Ectodermal cell (in vitro differentiated cells): Measurements from ENCODE around the gene PIK3R3.

ENCODE experiments used
- H3K27ac ChIP-seq: 2 replicates; pipeline ENCODE4 v1.7.0; 2013; ENCODE audit warnings: mild to moderate bottlenecking, low read depth, low read length; ENCODE audit not compliant: insufficient read depth, poor library complexity, severe bottlenecking
- H3K27me3 ChIP-seq: 2 replicates; pipeline ENCODE4 v1.7.0; 2013; ENCODE audit warnings: mild to moderate bottlenecking, low read length; ENCODE audit not compliant: insufficient read depth, control insufficient read depth, poor library complexity, severe bottlenecking
- H3K36me3 ChIP-seq: one replicate; pipeline ENCODE4 v1.7.0; 2013; ENCODE audit warnings: low read length; ENCODE audit not compliant: control insufficient read depth, insufficient read depth
- H3K4me1 ChIP-seq: one replicate; pipeline ENCODE4 v1.7.0; 2013; ENCODE audit warnings: low read length; ENCODE audit not compliant: control insufficient read depth, insufficient read depth
- H3K4me3 ChIP-seq: 2 replicates; pipeline ENCODE4 v1.7.0; 2013; ENCODE audit warnings: low read depth, low read length, control low read depth; ENCODE audit not compliant: insufficient read depth
- H3K9me3 ChIP-seq: 2 replicates; pipeline ENCODE4 v1.7.0; 2013; ENCODE audit warnings: mild to moderate bottlenecking, low read length, moderate library complexity; ENCODE audit not compliant: control insufficient read depth
- WGBS, 2 experiments: methylation state at CpG; one replicate each; pipeline ENCODE4 v1.1.7; 2013; ENCODE audit warnings: missing lambda C conversion rate in 2 of 2; 5-methylcytosine and 5-hydroxymethylcytosine counted together

Gene PIK3R3

DNA sequence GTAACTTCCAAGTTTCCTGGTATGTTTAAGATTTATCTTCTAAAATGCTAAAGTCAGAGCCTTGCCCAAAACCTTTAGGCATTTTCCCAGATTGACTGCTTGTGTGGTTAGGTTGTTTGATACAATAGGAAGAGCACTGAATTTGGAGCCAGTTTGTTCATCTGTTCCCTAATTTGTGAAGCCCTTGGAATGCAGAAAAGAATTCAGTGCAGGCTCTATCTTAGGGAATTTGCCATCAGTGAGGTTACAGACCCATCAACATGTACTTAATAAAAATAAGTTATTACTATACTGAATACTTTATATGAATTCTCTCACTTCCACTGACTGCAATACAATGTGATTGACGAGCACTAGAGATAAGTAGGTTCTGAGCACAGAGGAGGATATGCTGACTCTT, 120.2 kb downstream of the PIK3R3 start:
- Histone ChIP-seq H3K4me3 (no peak overlapping the region), H3K4me1 (no peaks in the 10 kb centered on the region), H3K27ac (no peak overlapping the region), H3K9me3 (no peaks in the 10 kb centered on the region), H3K27me3 (no peaks in the 10 kb centered on the region), H3K36me3 (no peaks in the 10 kb centered on the region)
- 86 to 100% methylated on average over 1 of the region's 1 CpG for WGBS, 2 experiments

DNA sequence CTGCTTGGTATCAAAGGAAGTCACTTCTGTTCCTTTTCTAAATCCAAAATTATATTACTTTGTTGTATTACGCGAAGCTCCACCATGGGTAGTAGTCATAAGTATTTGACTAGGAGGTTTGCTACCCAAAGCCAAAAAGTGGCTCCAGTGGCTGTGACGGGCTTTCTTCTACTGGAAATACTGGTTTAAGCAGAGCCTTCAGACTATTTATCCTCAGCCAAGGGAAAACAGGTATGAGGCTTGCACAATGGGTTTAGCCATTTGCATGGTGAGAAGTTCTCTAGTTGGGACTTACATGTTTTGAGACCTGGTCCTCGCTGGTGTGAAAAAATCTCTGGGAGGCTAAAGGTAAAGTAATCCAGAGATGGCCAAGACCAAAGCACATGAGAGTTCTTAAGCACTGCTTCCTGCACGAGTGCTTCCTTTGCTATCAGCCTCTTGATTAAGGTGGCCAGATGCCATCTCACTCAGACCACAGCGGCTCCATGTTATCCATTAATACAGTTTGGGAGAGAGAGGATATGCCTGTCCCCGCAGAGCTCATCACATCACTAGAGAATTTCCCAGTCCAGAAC, 121.2 kb downstream of the PIK3R3 start:
- 94 to 95% methylated on average over 6 to 7 of the region's 7 CpGs for WGBS, 2 experiments
- H3K4me1 ChIP-seq, result no peaks in the 10 kb centered on the region
- no peak overlapping the region for H3K27ac ChIP-seq
- no peaks in the 10 kb centered on the region for H3K9me3 ChIP-seq
- H3K36me3 ChIP-seq, result no peaks in the 10 kb centered on the region
- H3K4me3 ChIP-seq, result no peak overlapping the region
- no peaks in the 10 kb centered on the region for H3K27me3 ChIP-seq

DNA sequence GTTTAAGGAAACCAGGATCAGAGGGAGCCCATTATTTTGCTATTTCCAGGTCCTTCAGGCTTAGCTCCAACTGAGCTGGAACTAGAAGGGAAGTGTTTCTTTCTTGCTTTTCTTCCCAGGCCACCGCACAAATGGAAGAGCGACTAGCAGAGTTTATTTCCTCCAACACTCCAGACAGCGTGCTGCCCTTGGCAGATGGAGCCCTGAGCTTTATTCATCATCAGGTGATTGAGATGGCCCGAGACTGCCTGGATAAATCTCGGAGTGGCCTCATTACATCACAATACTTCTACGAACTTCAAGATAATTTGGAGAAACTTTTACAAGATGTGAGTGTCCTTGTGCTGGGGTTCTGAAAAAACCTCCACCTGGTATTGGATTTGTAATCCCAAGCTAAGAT, 121.8 kb downstream of the PIK3R3 start:
- WGBS, 2 experiments, result 97 to 100% methylated on average over 6 of the region's 6 CpGs
- H3K36me3 ChIP-seq, result no peaks in the 10 kb centered on the region
- no peak overlapping the region for H3K4me3 ChIP-seq
- H3K9me3 ChIP-seq, result no peaks in the 10 kb centered on the region
- no peaks in the 10 kb centered on the region for H3K4me1 ChIP-seq
- no peak overlapping the region for H3K27ac ChIP-seq
- no peaks in the 10 kb centered on the region for H3K27me3 ChIP-seq

DNA sequence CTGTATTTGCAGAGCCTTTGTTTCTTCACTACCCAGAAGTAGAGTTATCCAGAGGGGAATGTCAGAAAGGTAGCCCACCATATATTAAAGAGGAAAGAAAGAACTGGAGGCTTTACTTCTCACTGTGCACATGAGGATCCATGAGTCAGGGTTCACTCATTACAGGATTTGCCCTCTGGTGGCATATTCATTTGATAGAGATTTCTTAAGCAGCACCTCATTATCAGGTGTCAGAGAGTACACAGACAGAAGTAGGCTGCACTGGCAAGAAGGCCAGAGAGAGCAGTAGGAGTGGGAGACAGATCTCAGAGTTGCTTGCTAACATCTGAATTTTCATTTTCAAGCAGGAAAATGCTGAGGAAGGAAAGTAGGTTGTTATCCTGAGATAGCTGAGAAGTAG, 123.8 kb downstream of the PIK3R3 start:
- Histone ChIP-seq H3K36me3 (no peaks in the 10 kb centered on the region), H3K27me3 (no peaks in the 10 kb centered on the region), H3K9me3 (no peaks in the 10 kb centered on the region), H3K4me1 (no peaks in the 10 kb centered on the region), H3K27ac (no peak overlapping the region), H3K4me3 (no peak overlapping the region)

DNA sequence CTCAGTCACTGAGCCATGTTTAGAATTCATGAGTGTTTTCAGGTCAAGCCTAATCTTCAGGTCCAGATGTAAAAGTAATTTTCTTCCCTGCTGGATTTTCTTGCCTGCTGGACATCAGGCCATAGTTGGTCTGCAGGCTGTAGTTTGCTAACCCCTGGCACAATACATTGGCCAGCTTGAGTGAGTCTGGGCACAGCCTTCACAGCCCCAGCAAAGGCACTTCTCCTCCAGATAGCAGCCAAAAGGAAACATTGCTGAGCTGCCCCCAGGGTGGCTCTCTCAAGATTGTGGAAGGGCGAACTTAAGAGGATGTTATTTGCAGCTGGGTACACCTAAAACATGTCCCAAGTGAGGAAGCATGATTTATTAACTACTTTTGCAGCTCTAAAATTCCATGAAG, 126.8 kb downstream of the PIK3R3 start:
- Histone ChIP-seq H3K4me1 (no peaks in the 10 kb centered on the region), H3K9me3 (no peaks in the 10 kb centered on the region), H3K27ac (no peak overlapping the region), H3K36me3 (no peaks in the 10 kb centered on the region), H3K27me3 (no peaks in the 10 kb centered on the region), H3K4me3 (no peak overlapping the region)
- WGBS, 2 experiments, result 100% methylated on average over 1 of the region's 1 CpG

DNA sequence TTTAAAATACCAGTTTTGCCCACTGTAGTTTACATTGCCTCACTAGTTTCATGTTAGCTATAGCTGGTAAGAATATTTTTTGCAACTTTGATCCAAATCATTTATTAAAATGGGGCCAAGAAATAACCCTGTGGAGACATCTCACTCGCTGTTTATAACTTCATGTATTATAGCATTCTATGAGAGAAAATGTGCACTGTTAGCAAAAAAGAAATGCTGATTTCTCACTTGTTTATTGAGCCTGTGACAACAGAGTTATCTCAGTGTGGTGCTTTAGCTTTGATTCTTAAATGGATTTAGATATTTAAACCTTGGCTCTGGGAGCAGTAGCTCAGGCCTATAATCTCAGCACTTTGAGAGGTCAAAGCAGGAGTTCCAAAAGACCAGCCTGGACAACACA, 127.9 kb downstream of the PIK3R3 start:
- H3K4me1 ChIP-seq, result no peaks in the 10 kb centered on the region
- no peak overlapping the region for H3K27ac ChIP-seq
- 100% methylated on average over 1 of the region's 1 CpG for WGBS, 2 experiments
- H3K27me3 ChIP-seq, result no peaks in the 10 kb centered on the region
- H3K9me3 ChIP-seq, result no peaks in the 10 kb centered on the region
- H3K36me3 ChIP-seq, result no peaks in the 10 kb centered on the region
- H3K4me3 ChIP-seq, result no peak overlapping the region

DNA sequence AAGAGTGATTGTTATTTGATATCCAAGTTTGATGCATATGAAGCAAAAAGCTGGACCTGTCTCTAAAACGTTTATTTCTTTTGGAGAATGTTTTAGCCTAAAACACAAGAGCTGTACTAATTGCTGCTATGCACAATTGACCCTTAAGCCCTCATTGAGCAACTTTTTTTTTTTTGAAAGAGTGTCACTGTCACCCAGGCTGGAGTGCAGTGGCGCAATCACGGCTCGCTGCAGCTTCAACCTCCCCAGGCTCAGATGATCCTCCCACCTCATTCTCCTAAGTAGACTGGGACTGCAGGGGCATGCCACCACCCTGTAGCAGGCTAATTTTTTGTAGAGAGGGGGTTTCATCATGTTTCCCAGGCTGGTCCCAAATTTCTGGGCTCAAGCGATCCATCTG, 129.1 kb downstream of the PIK3R3 start:
- Histone ChIP-seq H3K4me1 (no peaks in the 10 kb centered on the region), H3K27ac (no peak overlapping the region), H3K9me3 (no peaks in the 10 kb centered on the region), H3K36me3 (no peaks in the 10 kb centered on the region), H3K4me3 (no peak overlapping the region), H3K27me3 (no peaks in the 10 kb centered on the region)
- 89 to 95% methylated on average over 5 of the region's 5 CpGs for WGBS, 2 experiments

DNA sequence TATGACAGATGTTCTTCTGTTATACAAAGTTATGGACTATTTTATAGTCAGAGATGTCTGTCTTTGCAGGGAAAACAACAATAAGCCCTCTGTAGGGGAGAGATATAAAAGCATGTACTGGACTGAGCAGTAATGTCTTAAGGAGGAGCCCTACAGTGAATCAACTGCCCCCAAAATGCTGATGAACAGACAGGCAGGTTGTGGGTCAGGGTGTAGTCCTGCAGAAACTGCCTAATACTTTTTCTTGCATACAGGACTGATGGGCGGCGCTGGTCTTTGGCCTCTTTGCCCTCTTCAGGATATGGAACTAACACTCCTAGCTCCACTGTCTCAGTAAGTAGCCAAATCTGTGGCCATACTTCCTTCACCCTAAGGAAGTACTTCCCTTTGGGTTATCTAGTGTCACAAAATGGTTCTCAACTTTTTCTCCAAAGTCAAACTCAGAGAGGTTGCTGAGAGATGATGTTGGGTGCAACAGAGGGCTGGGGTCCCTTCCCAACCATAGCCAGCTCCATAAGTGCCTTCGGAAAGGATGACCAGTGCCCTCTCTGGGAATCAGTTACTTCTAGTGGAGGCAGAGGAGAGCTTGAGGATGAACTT, 129.8 kb downstream of the PIK3R3 start:
- WGBS, 2 experiments, result 89 to 91% methylated on average over 3 of the region's 3 CpGs
- H3K36me3 ChIP-seq, result no peaks in the 10 kb centered on the region
- no peak overlapping the region for H3K27ac ChIP-seq
- H3K9me3 ChIP-seq, result no peaks in the 10 kb centered on the region
- H3K4me3 ChIP-seq, result no peak overlapping the region
- no peaks in the 10 kb centered on the region for H3K27me3 ChIP-seq
- no peaks in the 10 kb centered on the region for H3K4me1 ChIP-seq

DNA sequence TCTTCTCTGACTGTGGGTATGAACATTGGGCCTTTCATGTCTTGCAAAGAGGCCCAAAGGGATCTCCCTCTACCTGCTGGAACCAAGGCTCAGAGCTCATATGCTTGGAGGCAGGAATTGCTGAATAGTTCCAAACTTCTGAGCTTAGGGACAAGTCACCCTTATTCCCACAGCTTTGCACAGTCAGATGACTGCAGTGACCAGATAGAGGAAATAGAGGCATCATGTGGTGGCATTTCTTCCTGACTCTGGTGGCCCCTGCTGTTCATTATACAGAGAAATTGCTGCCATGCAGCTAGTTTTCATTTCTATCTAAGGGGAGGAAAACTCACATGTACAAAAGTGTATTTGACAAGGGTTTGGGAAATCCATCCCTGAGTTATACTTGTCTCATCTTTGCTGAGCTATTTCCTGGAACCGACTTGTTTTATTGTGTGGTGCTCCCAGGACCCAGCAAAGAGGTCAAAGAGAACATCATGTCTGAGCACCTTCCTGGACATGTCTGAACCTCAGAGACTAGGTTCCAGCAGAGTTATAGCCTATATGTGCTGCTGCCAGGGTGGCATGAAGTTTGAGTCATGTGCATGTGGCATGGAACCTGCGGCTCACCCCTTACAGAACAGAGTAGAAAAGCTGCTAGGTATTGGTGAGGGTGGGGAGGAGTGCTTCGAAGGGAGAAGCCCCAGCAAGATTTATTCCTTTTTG, 131.2 kb downstream of the PIK3R3 start:
- H3K27ac ChIP-seq, result no peak overlapping the region
- 89 to 99% methylated on average over 2 of the region's 3 CpGs for WGBS, 2 experiments
- H3K4me3 ChIP-seq, result no peak overlapping the region
- no peaks in the 10 kb centered on the region for H3K9me3 ChIP-seq
- H3K36me3 ChIP-seq, result no peaks in the 10 kb centered on the region
- H3K4me1 ChIP-seq, result no peaks in the 10 kb centered on the region
- H3K27me3 ChIP-seq, result no peaks in the 10 kb centered on the region

DNA sequence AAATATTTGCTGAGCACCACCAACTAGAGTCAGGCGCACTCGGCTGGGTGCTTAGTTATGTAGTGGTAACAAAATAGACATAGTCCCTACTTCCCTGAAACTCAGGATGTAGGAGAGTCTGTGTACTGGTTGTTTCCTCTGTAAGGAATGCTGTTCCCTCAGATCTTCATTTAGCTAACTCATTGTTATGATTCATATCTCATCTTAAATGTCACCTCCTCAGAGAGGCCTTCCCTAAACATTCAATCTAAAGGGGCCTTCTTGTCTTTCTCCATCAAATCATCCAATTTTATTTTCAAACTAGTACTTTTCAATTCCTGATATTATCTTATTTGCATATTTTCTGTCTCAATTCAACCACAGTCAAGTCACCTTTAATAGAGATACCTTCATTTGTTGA, 132.9 kb downstream of the PIK3R3 start:
- Histone ChIP-seq H3K4me1 (no peaks in the 10 kb centered on the region), H3K36me3 (no peaks in the 10 kb centered on the region), H3K4me3 (no peak overlapping the region), H3K9me3 (no peaks in the 10 kb centered on the region), H3K27me3 (no peaks in the 10 kb centered on the region), H3K27ac (no peak overlapping the region)
- WGBS, 2 experiments, result 97 to 100% methylated on average over 2 of the region's 2 CpGs
